Duodenal mucosa (tissue), 2 donors: Measurements from ENCODE around the gene CYP3A7.
"Not testable (repeated sequence)": the region's sequence is repeated elsewhere in the genome, so short reads cannot be mapped to it uniquely, and the experiment has no call there.

Source experiments
- H3K27ac ChIP-seq: one replicate; pipeline ENCODE4 v1.7.0; 2013; ENCODE audit warnings: low read depth, low read length
- H3K27me3 ChIP-seq, 2 donors: one replicate each; pipeline ENCODE4 v1.7.0; 2013; ENCODE audit warnings: low read length in 2 of 2, control low read depth in 1 of 2; ENCODE audit not compliant: insufficient read depth in 2 of 2, control insufficient read depth in 1 of 2
- H3K36me3 ChIP-seq, 2 donors: one replicate each; pipeline ENCODE4 v1.7.0; 2013; ENCODE audit warnings: low read length in 2 of 2, control low read depth in 1 of 2; ENCODE audit not compliant: insufficient read depth in 2 of 2, control insufficient read depth in 1 of 2
- H3K4me1 ChIP-seq, 2 donors: one replicate each; pipeline ENCODE4 v1.7.0; 2013; ENCODE audit warnings: low read length in 2 of 2, control low read depth in 1 of 2; ENCODE audit not compliant: insufficient read depth in 2 of 2, control insufficient read depth in 1 of 2
- H3K4me3 ChIP-seq, 2 donors: one replicate each; pipeline ENCODE4 v1.7.0; 2013; ENCODE audit warnings: low read length in 2 of 2, low read depth in 1 of 2
- H3K9ac ChIP-seq, 2 donors: one replicate each; pipeline ENCODE4 v1.7.0; 2013; ENCODE audit warnings: low read length in 2 of 2, low read depth in 1 of 2
- H3K9me3 ChIP-seq, 2 donors: one replicate each; pipeline ENCODE4 v1.7.0; 2013; ENCODE audit warnings: low read length in 2 of 2, control low read depth in 1 of 2; ENCODE audit not compliant: control insufficient read depth in 1 of 2

CYP3A7 gene

GRCh38 chr7:99730992-99731391 is 4.0 kb downstream of the CYP3A7 start:
- H3K9me3 ChIP-seq, result no peaks in the 10 kb centered on the region
- no peaks in the 10 kb centered on the region for H3K27me3 ChIP-seq
- H3K4me3 ChIP-seq, result no peak overlapping the region
- peaks cover 8 to 9% of the 10 kb centered on the region in 2 donors for H3K4me1 ChIP-seq
- no peak overlapping the region for H3K27ac ChIP-seq
- no peak overlapping the region for H3K9ac ChIP-seq
- H3K36me3 ChIP-seq, result no peaks in the 10 kb centered on the region

GRCh38 chr7:99730238-99730810 is 4.7 kb downstream of the CYP3A7 start:
- Histone ChIP-seq H3K4me3 (no peak overlapping the region), H3K27me3 (no peaks in the 10 kb centered on the region), H3K36me3 (no peaks in the 10 kb centered on the region), H3K27ac (no peak overlapping the region), H3K4me1 (peaks cover 8 to 9% of the 10 kb centered on the region in 2 donors), H3K9ac (no peak overlapping the region), H3K9me3 (no peaks in the 10 kb centered on the region)

DNA sequence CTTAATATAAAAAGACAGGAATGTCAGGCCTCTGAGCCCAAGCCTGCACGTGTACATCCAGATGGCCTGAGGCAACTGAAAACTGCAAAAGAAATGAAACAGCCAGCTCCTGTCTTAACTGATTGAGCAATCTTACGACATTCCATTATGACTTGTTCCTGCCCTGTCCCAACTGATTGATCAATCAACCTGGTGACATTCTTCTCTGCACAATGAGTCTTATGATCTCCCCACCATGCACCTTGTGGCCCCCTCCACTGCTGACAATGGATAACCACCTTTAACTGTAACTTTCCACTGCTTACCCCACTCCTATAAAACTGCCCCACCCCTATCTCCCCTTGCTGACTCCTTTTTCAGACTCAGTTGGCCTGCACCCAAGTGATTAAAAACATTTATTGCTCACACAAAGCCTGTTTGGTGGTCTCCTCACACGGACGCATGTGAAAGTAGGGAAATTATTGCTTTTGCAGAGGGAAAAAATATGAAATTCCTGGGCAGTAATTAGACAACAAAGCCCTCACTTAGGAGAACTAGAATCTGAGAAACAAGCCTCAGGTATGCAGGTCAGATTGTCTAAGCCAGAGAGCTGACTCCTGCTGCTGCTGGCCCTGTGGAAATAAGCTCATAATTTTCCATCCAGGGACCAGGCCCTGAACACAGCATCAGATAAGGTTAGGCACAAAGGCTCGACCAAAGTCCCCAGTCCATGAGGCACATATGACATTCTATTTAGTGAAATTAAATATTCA is 5.3 kb downstream of the CYP3A7 start:
- no peaks in the 10 kb centered on the region for H3K27me3 ChIP-seq
- no peak overlapping the region for H3K27ac ChIP-seq
- no peaks in the 10 kb centered on the region for H3K9me3 ChIP-seq
- H3K4me1 ChIP-seq, result peaks cover 8 to 9% of the 10 kb centered on the region in 2 donors
- no peak overlapping the region for H3K4me3 ChIP-seq
- H3K9ac ChIP-seq, result no peak overlapping the region
- H3K36me3 ChIP-seq, result no peaks in the 10 kb centered on the region

DNA sequence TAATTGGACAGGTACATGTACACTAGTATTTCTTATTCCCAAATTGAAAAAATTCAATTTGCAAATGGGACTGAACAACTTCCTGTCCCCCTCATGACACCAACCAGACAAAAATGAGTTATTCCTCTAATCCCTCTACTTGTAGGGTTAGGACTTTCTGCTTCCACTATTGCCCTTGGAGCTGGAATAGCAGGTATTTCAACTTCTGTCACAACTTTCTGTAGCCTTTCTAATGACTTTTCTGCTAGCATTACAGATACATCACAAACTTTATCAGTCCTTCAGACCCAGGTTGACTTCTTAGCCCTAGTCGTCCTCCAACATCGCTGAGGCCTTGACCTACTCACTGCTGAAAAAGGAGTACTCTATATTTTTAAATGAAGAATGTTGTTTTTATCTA is 6.4 kb downstream of the CYP3A7 start:
- H3K27ac ChIP-seq, result no peak overlapping the region
- H3K9ac ChIP-seq, result no peak overlapping the region
- H3K36me3 ChIP-seq, result no peaks in the 10 kb centered on the region
- no peak overlapping the region for H3K4me3 ChIP-seq
- no peaks in the 10 kb centered on the region for H3K27me3 ChIP-seq
- H3K4me1 ChIP-seq, result peaks cover 8 to 9% of the 10 kb centered on the region in 2 donors
- H3K9me3 ChIP-seq, result no peaks in the 10 kb centered on the region

DNA sequence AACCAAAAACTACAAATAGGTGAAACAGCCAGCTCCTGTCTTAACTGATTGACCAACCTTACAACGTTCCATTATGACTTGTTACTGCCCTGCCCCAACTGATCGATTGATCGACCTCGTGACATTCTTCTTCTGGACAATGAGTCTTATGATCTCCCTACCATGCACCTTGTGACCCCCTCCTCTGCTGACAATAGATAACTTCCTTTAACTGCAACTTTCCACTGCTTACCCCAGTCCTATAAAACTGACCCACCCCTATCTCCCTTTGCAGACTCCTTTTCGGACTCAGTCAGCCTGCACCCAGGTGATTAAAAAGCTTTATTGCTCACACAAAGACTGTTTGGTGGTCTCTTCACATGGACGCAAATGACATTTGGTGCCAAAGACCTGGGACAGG is 11.8 kb downstream of the CYP3A7 start:
- not testable (repeated sequence) for H3K9ac ChIP-seq, H3K36me3 ChIP-seq, H3K27me3 ChIP-seq, H3K4me3 ChIP-seq, H3K9me3 ChIP-seq, H3K27ac ChIP-seq
- H3K4me1 ChIP-seq, result peaks cover 10% of the 10 kb centered on the region in 2 donors

GRCh38 chr7:99720800-99721595 is 14.0 kb downstream of the CYP3A7 start:
- Histone ChIP-seq H3K27ac (no peak overlapping the region), H3K9ac (no peak overlapping the region), H3K9me3 (no peaks in the 10 kb centered on the region), H3K27me3 (no peaks in the 10 kb centered on the region), H3K36me3 (no peaks in the 10 kb centered on the region), H3K4me3 (no peak overlapping the region), H3K4me1 (peaks cover 10% of the 10 kb centered on the region in 2 donors)

- no peaks in the 10 kb centered on the region for H3K36me3 ChIP-seq
- no peak overlapping the region for H3K27ac ChIP-seq
- peaks cover 10% of the 10 kb centered on the region in 2 donors for H3K4me1 ChIP-seq
- H3K9ac ChIP-seq, result no peak overlapping the region
- H3K27me3 ChIP-seq, result no peaks in the 10 kb centered on the region
- H3K4me3 ChIP-seq, result no peak overlapping the region
- H3K9me3 ChIP-seq, result no peaks in the 10 kb centered on the region
Observed at GRCh38 chr7:99719996-99720769, 14.8 kb downstream of the CYP3A7 start.

DNA sequence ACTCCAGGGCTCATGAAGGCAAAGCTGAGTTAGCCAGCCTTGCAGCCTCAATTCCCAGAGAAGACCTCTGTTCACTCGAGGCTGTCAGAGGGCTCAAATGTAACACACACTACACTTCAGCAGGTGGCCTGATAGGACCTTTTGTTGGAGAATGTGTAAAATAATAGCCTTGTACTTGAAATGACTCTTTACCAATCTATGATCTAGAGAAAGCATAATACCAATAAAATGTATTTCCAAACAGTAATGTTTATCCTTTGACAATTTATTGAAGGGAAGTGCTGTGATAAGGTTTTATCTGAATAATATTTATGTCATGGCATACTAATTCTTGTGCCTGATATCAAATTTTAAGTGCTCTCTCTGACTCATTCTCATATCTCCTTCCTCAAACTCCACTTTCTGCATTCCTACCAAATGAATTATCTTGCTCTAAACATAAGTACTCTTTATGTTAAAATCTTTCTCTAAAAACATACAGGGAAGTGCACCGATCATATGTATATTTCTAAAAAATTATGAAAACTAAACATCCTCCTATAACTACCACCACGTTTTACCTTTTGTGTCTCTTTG is 20.9 kb downstream of the CYP3A7 start:
- peaks cover 4 to 10% of the 10 kb centered on the region in 2 donors for H3K4me1 ChIP-seq
- no peaks in the 10 kb centered on the region for H3K36me3 ChIP-seq
- H3K4me3 ChIP-seq, result no peak overlapping the region
- no peak overlapping the region for H3K9ac ChIP-seq
- no peaks in the 10 kb centered on the region for H3K27me3 ChIP-seq
- H3K9me3 ChIP-seq, result no peaks in the 10 kb centered on the region
- no peak overlapping the region for H3K27ac ChIP-seq

- H3K4me1 ChIP-seq, result peaks cover 4 to 10% of the 10 kb centered on the region in 2 donors
- H3K27me3 ChIP-seq, result no peaks in the 10 kb centered on the region
- no peak overlapping the region for H3K4me3 ChIP-seq
- H3K9me3 ChIP-seq, result no peaks in the 10 kb centered on the region
- no peaks in the 10 kb centered on the region for H3K36me3 ChIP-seq
- H3K27ac ChIP-seq, result no peak overlapping the region
- no peak overlapping the region for H3K9ac ChIP-seq
Observed at GRCh38 chr7:99709838-99710578, 25.0 kb downstream of the CYP3A7 start.
